ENCODE data around the gene PGGHG.

GRCh38 chr11:315051-315481 lies 26.1 kb downstream of the PGGHG start:
- TF ChIP-seq POLR2A (IDR thresholded peaks at IDR 0.05; ENCODE audit: low read depth, low read length) = no peak
- TF ChIP-seq TAF1 (IDR thresholded peaks at IDR 0.05; ENCODE audit: borderline replicate concordance, low read depth, low read length) = no peak
- TF ChIP-seq POLR2AphosphoS5 (IDR thresholded peaks at IDR 0.05; ENCODE audit: low read depth, low read length) = no peak
